GM10847 (cell line): Measurements from ENCODE around the gene EFCAB7.

Experiments
- POLR2A ChIP-seq: IDR thresholded peaks from 2 replicates; pipeline ENCODE4 v1.6.1; 2011; ENCODE audit not compliant: insufficient read length; ENCODE audit errors: extremely low read depth

The EFCAB7 gene

GRCh38 chr1:63537006-63537405, 13.7 kb downstream of the EFCAB7 start:
- no peak for TF ChIP-seq POLR2A

GRCh38 chr1:63537940-63538339, 14.6 kb downstream of the EFCAB7 start:
- TF ChIP-seq POLR2A: no peak

- no peak for TF ChIP-seq POLR2A
Measured at GRCh38 chr1:63545780-63546179, 22.5 kb downstream of the EFCAB7 start.

- TF ChIP-seq POLR2A: no peak
Measured at GRCh38 chr1:63547621-63548294, 24.4 kb downstream of the EFCAB7 start.

- no peak for TF ChIP-seq POLR2A
Measured at GRCh38 chr1:63548303-63548702, 25.0 kb downstream of the EFCAB7 start.

GRCh38 chr1:63548877-63549276, 25.6 kb downstream of the EFCAB7 start:
- no peak for TF ChIP-seq POLR2A

GRCh38 chr1:63555480-63555879, 32.2 kb downstream of the EFCAB7 start:
- no peak for TF ChIP-seq POLR2A

- TF ChIP-seq POLR2A: no peak
Measured at GRCh38 chr1:63557365-63557987, 34.2 kb downstream of the EFCAB7 start.

- no peak for TF ChIP-seq POLR2A
Measured at GRCh38 chr1:63559357-63559756, 36.0 kb downstream of the EFCAB7 start.

GRCh38 chr1:63563745-63564144, 40.4 kb downstream of the EFCAB7 start:
- no peak for TF ChIP-seq POLR2A

- no peak for TF ChIP-seq POLR2A
Measured at GRCh38 chr1:63569068-63569467, 45.7 kb downstream of the EFCAB7 start.

- TF ChIP-seq POLR2A: no peak
Measured at GRCh38 chr1:63569640-63570316, 46.5 kb downstream of the EFCAB7 start.

GRCh38 chr1:63575340-63575826, 52.1 kb downstream of the EFCAB7 start:
- no peak for TF ChIP-seq POLR2A

- no peak for TF ChIP-seq POLR2A
Measured at GRCh38 chr1:63590166-63590560, 66.8 kb downstream of the EFCAB7 start.

- no peak for TF ChIP-seq POLR2A
Measured at GRCh38 chr1:63592536-63593302, 69.4 kb downstream of the EFCAB7 start.
